HFF-Myc (cell line): ENCODE measurements around the gene C10orf95.

ENCODE experiments used
- DNase-seq: peaks from one replicate; pipeline ENCODE4 v3.0.0-alpha.2; 2011; ENCODE audit warnings: low read depth; ENCODE audit errors: extremely low read depth
- H3K4me3 ChIP-seq: replicated peaks from 2 replicates; pipeline ENCODE4 v1.5.1; 2011; ENCODE audit warnings: low read depth, mild to moderate bottlenecking, control low read depth, low read length
- CTCF ChIP-seq: IDR thresholded peaks from 2 replicates; pipeline ENCODE4 v1.5.1; 2012; ENCODE audit warnings: mild to moderate bottlenecking, low read depth, low read length, control low read depth; ENCODE audit errors: missing control alignments

The C10orf95 gene

GRCh38 chr10:102416695-102417094 lies 34.6 kb downstream of the C10orf95 start:
- no peak for TF ChIP-seq CTCF
- H3K4me3 ChIP-seq, result no peak overlapping the region

DNA sequence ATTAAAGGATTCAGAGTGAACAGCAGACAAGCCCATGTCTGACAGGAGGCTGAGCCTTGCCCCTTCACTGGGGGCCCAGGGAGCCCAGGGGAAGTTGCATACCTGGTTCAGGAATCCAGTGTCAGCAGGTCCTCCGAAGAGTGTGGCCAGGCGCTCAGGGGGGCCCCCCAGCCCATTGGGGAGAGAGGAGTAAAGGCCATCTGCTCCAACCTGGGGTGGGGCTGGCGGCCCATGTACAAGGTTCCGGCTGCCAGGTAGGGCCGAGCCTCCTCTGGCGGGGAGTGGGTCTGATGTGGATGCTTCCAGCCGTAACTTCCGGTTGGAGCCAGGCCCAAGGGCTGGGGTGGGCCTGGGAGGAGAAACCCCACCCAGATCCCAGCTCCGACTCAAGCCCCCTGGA lies 35.1 kb downstream of the C10orf95 start:
- TF ChIP-seq CTCF, result no peak
- no peak overlapping the region for H3K4me3 ChIP-seq
- no peak for DNase-seq

More at GRCh38 chr10:102416695-102417094, 34.6 kb downstream of the C10orf95 start:
- no peak for DNase-seq

DNA sequence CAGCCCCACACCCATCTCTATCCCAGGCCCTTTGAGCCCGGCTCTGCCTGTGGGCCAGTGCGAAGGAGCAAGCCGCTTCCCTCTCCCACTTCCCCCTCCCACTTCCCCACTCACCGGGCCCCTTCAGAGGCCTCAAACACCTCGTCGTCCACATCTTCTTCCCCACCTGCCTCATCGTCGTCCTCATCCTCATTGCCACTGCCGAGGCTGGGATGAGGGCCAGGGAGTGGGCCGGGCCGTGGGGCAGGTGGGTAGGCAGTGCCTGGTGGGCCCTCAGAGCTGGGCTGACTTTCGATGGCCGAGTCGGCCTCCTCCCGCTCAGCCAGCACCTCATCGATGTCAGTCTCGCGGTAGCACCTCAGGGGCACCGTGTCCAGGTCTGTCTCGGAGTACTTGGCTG lies 36.6 kb downstream of the C10orf95 start:
- DNase-seq, result no peak
- no peak for TF ChIP-seq CTCF
- H3K4me3 ChIP-seq, result no peak overlapping the region

GRCh38 chr10:102413806-102414561 lies 37.4 kb downstream of the C10orf95 start:
- TF ChIP-seq CTCF, result no peak
- DNase-seq, result no peak
- H3K4me3 ChIP-seq, result no peak overlapping the region

DNA sequence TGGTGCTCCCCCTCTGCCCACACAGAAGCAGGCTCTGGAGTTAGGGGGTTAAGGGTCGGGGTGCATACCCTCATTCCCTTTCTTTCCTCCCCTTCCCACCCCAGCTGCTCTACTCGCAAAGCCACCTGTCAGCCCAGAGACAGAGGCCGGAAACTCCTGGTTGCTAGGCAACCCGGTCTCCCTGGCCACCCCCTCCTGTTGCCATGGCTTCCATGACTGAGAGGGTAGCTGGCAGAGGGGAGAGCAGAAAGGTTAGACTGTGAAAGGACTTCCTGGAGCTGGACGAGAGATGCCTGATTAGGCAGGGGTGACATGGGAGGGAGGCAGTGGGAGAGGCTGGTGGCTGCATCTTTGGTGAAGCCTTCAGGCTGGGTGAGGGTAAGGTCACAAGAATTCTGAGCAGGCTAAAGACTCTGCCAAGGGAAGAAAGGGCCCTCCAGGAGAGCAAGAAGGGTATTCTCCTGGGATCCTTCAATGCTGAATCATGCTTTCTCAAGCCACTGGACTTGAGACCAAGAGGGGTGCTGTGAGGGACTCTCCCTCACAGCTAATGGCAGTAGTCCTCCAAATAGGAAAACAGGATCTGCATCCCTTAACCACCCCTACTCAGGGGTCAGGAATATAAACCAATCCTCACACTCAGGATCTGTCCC lies 38.2 kb downstream of the C10orf95 start:
- no peak overlapping the region for H3K4me3 ChIP-seq
- no peak for TF ChIP-seq CTCF
- DNase-seq, result no peak

GRCh38 chr10:102412293-102412692 lies 39.0 kb downstream of the C10orf95 start:
- no peak for DNase-seq
- TF ChIP-seq CTCF, result no peak
- H3K4me3 ChIP-seq, result no peak overlapping the region
